Natural killer cell (primary cell): ENCODE data around the gene FIGLA. TPM values are rescaled to one million over a fixed set of nuclear protein-coding genes. Genes with fewer than 3 reads are reported as not detected.

Experiments
- ATAC-seq, 3 donors: fragments of 150-1000 bp in 2 of 3; fragments of 200-7000 bp in 1 of 3; cut with Tn5 transposase; 1 replicate in 1 of 3; 2 replicates in 2 of 3; pipeline ENCODE4 v1.10.0; 2021; ENCODE audit warnings: mild to moderate bottlenecking in 2 of 3, moderate library complexity in 2 of 3
- DNase-seq, 2 donors: peaks; one replicate each; pipeline versions ENCODE4 v3.0.0 to v3.0.0-alpha.2; 2013 to 2021; ENCODE audit warnings: mixed read lengths in 1 of 2
- H3K27ac ChIP-seq: one replicate; pipeline ENCODE4 v1.5.1; 2013; ENCODE audit warnings: mild to moderate bottlenecking, low read length
- H3K27me3 ChIP-seq: one replicate; pipeline ENCODE4 v1.6.1; 2013; ENCODE audit warnings: low read length; ENCODE audit not compliant: control insufficient read depth, insufficient read depth
- H3K36me3 ChIP-seq: one replicate; pipeline ENCODE4 v1.6.1; 2013; ENCODE audit warnings: low read length; ENCODE audit not compliant: control insufficient read depth, insufficient read depth
- H3K4me1 ChIP-seq: one replicate; pipeline ENCODE4 v1.6.1; 2013; ENCODE audit warnings: low read length; ENCODE audit not compliant: control insufficient read depth, insufficient read depth
- H3K4me3 ChIP-seq: one replicate; pipeline ENCODE4 v1.5.1; 2013; ENCODE audit warnings: low read length
- H3K9me3 ChIP-seq: one replicate; pipeline ENCODE4 v1.6.1; 2013; ENCODE audit warnings: low read length; ENCODE audit not compliant: control insufficient read depth, insufficient read depth
- H3K27ac Mint-ChIP-seq, 2 donors: one replicate each; pipeline ENCODE4 v1.8.0; 2022; ENCODE audit warnings: mild to moderate bottlenecking in 2 of 2, mixed read lengths in 2 of 2, moderate library complexity in 1 of 2
- H3K27me3 Mint-ChIP-seq, 2 donors: one replicate each; pipeline ENCODE4 v1.8.0; 2022; ENCODE audit warnings: low read depth in 2 of 2, mixed read lengths in 2 of 2
- H3K36me3 Mint-ChIP-seq: one replicate; pipeline ENCODE4 v1.8.0; 2022; ENCODE audit warnings: mixed read lengths
- H3K4me1 Mint-ChIP-seq, 2 donors: one replicate each; pipeline ENCODE4 v1.8.0; 2022; ENCODE audit warnings: mixed read lengths in 2 of 2
- H3K4me3 Mint-ChIP-seq: one replicate; pipeline ENCODE4 v1.8.0; 2022; ENCODE audit warnings: mild to moderate bottlenecking, moderate library complexity, mixed read lengths
- H3K9me3 Mint-ChIP-seq, 2 donors: one replicate each; pipeline ENCODE4 v1.8.0; 2022; ENCODE audit warnings: mixed read lengths in 2 of 2
- CTCF ChIP-seq: fragments of 200-600 bp; IDR thresholded peaks from one replicate; pipeline ENCODE4 v1.8.0; 2022; ENCODE audit warnings: antibody characterized with exemption
- WGBS: methylation state at CpG from one replicate; pipeline ENCODE4 v1.1.7; 2013; ENCODE audit warnings: missing lambda C conversion rate; ENCODE audit not compliant: insufficient coverage; 5-methylcytosine and 5-hydroxymethylcytosine counted together
- intact Hi-C: fragments of 100-400 bp; cut with micrococcal nuclease; formaldehyde crosslinking; loops from one replicate; pipeline ENCODE4 v1.14.2; 2022
- total RNA-seq, 4 donors: library from RNA; stranded (reverse); fragments of 120-200 nt in 1 of 4; gene quantifications; one replicate each; pipeline versions ENCODE4 v1.2.3 to v1.2.4, GENCODE V29; 2013 to 2022

Gene FIGLA
- total RNA-seq, 3 donors from 2014 or later (not counting 1 experiment from before 2014, with no cell fraction given), result not detected

GRCh38 chr2:70746094-70746974 is 44.1 kb downstream of the FIGLA start:
- Mint-ChIP-seq H3K4me3 (no peak overlapping the region), H3K27ac (no peak overlapping the region), H3K4me1 (no peaks in the 10 kb centered on the region), H3K27me3 (peaks cover 27 to 42% of the 10 kb centered on the region in 2 donors), H3K9me3 (peaks cover 0 to 2% of the 10 kb centered on the region in 2 donors), H3K36me3 (no peaks in the 10 kb centered on the region)
- ATAC-seq, result no peak
- Histone ChIP-seq H3K27me3 (no peaks in the 10 kb centered on the region), H3K4me3 (no peak overlapping the region), H3K4me1 (no peaks in the 10 kb centered on the region), H3K36me3 (no peaks in the 10 kb centered on the region), H3K27ac (no peak overlapping the region), H3K9me3 (no peaks in the 10 kb centered on the region)
- TF ChIP-seq CTCF, result no peak
- 94% methylated on average over 3 of the region's 5 CpGs for WGBS
- DNase-seq, result no peak
- intact Hi-C loops, result no loop called here

DNA sequence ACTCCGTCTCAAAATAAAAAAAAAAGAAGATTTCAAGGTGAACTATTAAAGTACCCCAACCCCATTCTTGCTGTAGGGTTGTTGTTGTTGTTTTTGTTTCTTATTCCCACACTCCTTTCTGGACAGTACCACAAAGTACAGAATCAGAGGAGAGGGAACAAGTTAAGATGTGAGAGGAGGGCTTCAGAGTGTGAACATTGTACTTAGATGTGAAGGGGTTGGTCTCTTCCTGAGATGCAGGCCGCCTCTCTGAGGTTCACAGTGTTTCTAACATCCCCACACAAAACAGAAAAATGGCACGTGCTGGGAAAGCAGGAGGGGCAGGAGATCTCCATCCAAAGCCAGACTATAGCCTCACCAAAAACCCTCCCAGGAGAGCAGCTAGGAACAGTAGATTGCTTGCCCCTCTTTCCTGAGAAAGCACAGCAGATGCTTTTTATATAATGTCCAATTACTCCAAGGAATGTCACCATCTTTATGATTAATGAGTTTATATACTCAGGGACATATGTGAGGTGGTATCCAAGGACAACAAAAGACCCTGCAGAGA is 45.1 kb downstream of the FIGLA start:
- ATAC-seq (no peak), DNase-seq (no peak)
- Histone ChIP-seq H3K27me3 (no peaks in the 10 kb centered on the region), H3K9me3 (no peaks in the 10 kb centered on the region), H3K36me3 (no peaks in the 10 kb centered on the region), H3K4me1 (no peaks in the 10 kb centered on the region), H3K4me3 (no peak overlapping the region), H3K27ac (no peak overlapping the region)
- Mint-ChIP-seq H3K36me3 (no peaks in the 10 kb centered on the region), H3K27ac (no peak overlapping the region), H3K27me3 (peaks cover 29 to 46% of the 10 kb centered on the region in 2 donors), H3K4me3 (no peak overlapping the region), H3K9me3 (peaks cover 0 to 2% of the 10 kb centered on the region in 2 donors), H3K4me1 (no peaks in the 10 kb centered on the region)
- WGBS, result 82% methylated on average over 2 of the region's 3 CpGs
- intact Hi-C loops, result no loop called here
- no peak for TF ChIP-seq CTCF

DNA sequence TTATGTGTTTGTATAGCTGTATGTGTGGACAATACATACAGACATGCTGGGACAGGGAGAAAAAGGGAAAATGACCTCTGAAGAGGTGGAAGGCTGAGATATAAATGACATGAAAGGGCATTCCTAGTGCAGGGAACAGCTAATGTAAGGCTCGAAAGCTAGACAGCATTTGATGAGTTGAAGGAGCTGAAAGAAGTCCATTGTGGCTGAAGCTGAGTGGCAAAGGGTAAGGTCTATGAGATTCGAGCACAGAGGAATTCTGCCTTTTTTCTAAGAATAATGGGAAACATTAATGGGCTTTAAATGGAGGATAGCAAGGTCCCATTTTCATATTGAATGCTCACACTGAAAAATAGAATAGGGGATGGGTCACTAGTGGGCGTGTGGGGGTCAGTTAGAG is 46.0 kb downstream of the FIGLA start:
- Histone ChIP-seq H3K9me3 (no peaks in the 10 kb centered on the region), H3K27ac (no peak overlapping the region), H3K27me3 (no peaks in the 10 kb centered on the region), H3K4me1 (no peaks in the 10 kb centered on the region), H3K4me3 (no peak overlapping the region), H3K36me3 (no peaks in the 10 kb centered on the region)
- H3K4me1 Mint-ChIP-seq, result no peaks in the 10 kb centered on the region
- no peaks in the 10 kb centered on the region for H3K36me3 Mint-ChIP-seq
- H3K27me3 Mint-ChIP-seq, result peaks cover 26 to 36% of the 10 kb centered on the region in 2 donors
- TF ChIP-seq CTCF, result no peak
- intact Hi-C loops, result no loop called here
- no peak overlapping the region for H3K27ac Mint-ChIP-seq
- WGBS, result 86% methylated on average over 3 of the region's 3 CpGs
- H3K4me3 Mint-ChIP-seq, result no peak overlapping the region
- ATAC-seq (no peak), DNase-seq (no peak)
- H3K9me3 Mint-ChIP-seq, result peaks cover 0 to 2% of the 10 kb centered on the region in 2 donors
